ENCODE data around the gene AP1S3.

AP1S3 gene

DNA sequence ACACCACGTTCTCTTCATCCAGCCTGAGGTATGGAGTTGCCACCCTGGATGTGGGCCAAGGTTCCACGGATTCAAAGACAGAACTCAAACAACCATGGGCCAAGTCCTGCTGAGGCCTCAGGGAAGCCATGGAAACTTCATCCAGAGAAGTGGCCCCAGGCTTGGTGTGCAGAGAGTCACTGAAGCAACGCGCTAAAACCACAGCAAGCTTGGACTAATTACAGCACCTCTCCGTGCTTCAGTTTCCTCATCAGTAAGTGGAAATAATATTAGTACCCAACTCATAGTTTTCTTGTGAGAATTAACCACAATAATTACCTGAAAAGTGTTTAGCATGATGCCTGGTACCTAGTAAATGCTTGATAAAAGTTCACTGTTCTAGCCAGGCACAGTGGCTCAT is 19.2 kb upstream of the AP1S3 start:
- Mint-ChIP-seq H3K36me3 (ENCODE audit: low read depth) (no peaks in the 10 kb centered on the region), H3K9me3 (no peaks in the 10 kb centered on the region), H3K27ac (no peak overlapping the region), H3K27me3 (ENCODE audit: low read depth, poor library complexity) (peaks cover 8% of the 10 kb centered on the region), H3K4me1 (no peaks in the 10 kb centered on the region), H3K4me3 (no peak overlapping the region)
- no peak for DNase-seq
- TF ChIP-seq, protein P1, sequence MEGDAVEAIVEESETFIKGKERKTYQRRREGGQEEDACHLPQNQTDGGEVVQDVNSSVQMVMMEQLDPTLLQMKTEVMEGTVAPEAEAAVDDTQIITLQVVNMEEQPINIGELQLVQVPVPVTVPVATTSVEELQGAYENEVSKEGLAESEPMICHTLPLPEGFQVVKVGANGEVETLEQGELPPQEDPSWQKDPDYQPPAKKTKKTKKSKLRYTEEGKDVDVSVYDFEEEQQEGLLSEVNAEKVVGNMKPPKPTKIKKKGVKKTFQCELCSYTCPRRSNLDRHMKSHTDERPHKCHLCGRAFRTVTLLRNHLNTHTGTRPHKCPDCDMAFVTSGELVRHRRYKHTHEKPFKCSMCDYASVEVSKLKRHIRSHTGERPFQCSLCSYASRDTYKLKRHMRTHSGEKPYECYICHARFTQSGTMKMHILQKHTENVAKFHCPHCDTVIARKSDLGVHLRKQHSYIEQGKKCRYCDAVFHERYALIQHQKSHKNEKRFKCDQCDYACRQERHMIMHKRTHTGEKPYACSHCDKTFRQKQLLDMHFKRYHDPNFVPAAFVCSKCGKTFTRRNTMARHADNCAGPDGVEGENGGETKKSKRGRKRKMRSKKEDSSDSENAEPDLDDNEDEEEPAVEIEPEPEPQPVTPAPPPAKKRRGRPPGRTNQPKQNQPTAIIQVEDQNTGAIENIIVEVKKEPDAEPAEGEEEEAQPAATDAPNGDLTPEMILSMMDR (IDR thresholded peaks at IDR 0.05) = no peak

GRCh38 chr2:223856021-223856420 is 18.6 kb upstream of the AP1S3 start:
- Mint-ChIP-seq H3K27ac (no peak overlapping the region), H3K9me3 (peaks cover 4% of the 10 kb centered on the region), H3K36me3 (ENCODE audit: low read depth) (peaks cover 5% of the 10 kb centered on the region), H3K27me3 (ENCODE audit: low read depth, poor library complexity) (peaks cover 8% of the 10 kb centered on the region), H3K4me1 (no peaks in the 10 kb centered on the region), H3K4me3 (no peak overlapping the region)
- no peak for DNase-seq
- TF ChIP-seq, protein P1 (IDR thresholded peaks at IDR 0.05) = no peak

GRCh38 chr2:223855426-223855825 is 18.0 kb upstream of the AP1S3 start:
- TF ChIP-seq, protein P1 (IDR thresholded peaks at IDR 0.05) = no peak
- peaks cover 10% of the 10 kb centered on the region for H3K9me3 Mint-ChIP-seq
- peaks cover 11% of the 10 kb centered on the region for H3K36me3 Mint-ChIP-seq (ENCODE audit: low read depth)
- H3K4me3 Mint-ChIP-seq = no peak overlapping the region
- H3K27ac Mint-ChIP-seq = no peak overlapping the region
- H3K27me3 Mint-ChIP-seq (ENCODE audit: low read depth, poor library complexity) = peaks cover 8% of the 10 kb centered on the region
- H3K4me1 Mint-ChIP-seq = no peaks in the 10 kb centered on the region
- no peak for DNase-seq

DNA sequence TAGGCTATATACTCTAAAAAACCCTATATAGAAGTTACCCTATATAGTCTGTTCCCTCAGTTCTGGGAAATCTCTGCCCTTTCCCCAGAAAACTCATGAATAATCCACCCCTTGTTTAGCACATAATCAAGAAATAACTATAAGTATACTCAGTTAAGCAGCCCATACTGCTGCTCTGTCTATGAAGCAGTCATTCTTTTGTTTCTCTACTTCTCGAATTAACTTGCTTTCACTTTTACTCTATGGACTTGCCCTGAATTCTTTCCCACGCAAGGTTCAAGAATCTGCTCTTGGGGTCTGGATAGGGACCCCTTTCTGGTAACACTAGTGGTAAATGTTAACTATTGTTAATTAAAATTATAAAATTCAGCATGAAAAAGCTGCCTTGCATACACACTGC is 17.4 kb upstream of the AP1S3 start:
- H3K4me3 Mint-ChIP-seq = no peak overlapping the region
- TF ChIP-seq, protein P1 (IDR thresholded peaks at IDR 0.05) = no peak
- peaks cover 8% of the 10 kb centered on the region for H3K27me3 Mint-ChIP-seq (ENCODE audit: low read depth, poor library complexity)
- peaks cover 15% of the 10 kb centered on the region for H3K36me3 Mint-ChIP-seq (ENCODE audit: low read depth)
- H3K9me3 Mint-ChIP-seq = peaks cover 17% of the 10 kb centered on the region
- DNase-seq = no peak
- H3K4me1 Mint-ChIP-seq = no peaks in the 10 kb centered on the region
- H3K27ac Mint-ChIP-seq = no peak overlapping the region

DNA sequence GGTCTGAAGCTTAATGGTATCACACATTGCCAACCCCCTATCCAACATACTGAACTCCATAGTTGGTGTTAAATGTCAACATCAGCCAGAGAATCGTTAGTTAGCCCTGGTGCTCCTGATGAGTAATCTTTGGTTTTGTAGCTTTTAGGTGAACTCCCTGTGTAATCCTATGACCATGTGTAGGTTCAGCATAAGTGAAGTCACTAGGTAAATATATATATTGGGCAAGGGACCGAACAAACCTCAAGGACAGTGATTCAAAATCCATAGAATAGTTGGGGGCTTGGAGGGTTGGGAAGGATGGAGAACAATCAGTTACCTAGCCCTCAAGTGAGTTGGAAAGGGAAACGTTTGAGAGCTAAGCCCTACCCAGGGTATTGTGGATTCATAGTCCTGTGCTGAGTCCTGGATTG is 16.0 kb upstream of the AP1S3 start:
- H3K27me3 Mint-ChIP-seq (ENCODE audit: low read depth, poor library complexity) = peaks cover 8% of the 10 kb centered on the region
- H3K4me1 Mint-ChIP-seq = no peaks in the 10 kb centered on the region
- H3K9me3 Mint-ChIP-seq = peaks cover 28% of the 10 kb centered on the region
- H3K4me3 Mint-ChIP-seq = no peak overlapping the region
- TF ChIP-seq, protein P1 (IDR thresholded peaks at IDR 0.05) = no peak
- H3K27ac Mint-ChIP-seq = no peak overlapping the region
- no peak for DNase-seq
- peaks cover 27% of the 10 kb centered on the region for H3K36me3 Mint-ChIP-seq (ENCODE audit: low read depth)

DNA sequence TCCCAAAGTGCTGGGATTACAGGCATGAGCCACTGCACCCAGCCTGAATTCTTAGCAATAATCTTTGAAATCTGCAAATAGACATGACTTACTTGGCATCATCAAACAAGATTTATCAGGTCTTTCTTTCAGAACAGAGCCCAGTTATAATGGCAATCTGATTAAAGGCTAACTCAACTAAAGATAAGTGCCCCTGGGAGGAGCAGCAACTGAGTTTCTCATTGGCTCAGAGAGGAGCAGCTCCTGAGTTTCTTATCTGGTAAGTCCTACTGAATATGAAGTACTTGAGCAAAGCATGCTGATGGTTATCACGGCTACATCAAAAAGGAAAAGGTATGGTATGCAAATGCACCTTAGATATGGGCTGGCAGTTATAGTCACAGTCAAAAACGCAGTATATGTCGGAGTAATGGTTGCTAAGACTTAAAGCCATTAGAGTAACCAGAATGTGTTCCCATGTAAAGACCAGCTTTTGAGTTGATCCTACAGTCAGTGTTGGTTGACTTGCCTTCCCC is 15.0 kb upstream of the AP1S3 start:
- TF ChIP-seq, protein P1 (IDR thresholded peaks at IDR 0.05) = no peak
- H3K27me3 Mint-ChIP-seq (ENCODE audit: low read depth, poor library complexity) = peaks cover 10% of the 10 kb centered on the region
- H3K4me1 Mint-ChIP-seq = no peaks in the 10 kb centered on the region
- DNase-seq = no peak
- peaks cover 32% of the 10 kb centered on the region for H3K9me3 Mint-ChIP-seq
- no peak overlapping the region for H3K4me3 Mint-ChIP-seq
- H3K27ac Mint-ChIP-seq = no peak overlapping the region
- peaks cover 35% of the 10 kb centered on the region for H3K36me3 Mint-ChIP-seq (ENCODE audit: low read depth)
